ENCODE measurements around the gene PPP1R12C. TPM values are rescaled to one million over a fixed set of nuclear protein-coding genes. Genes with fewer than 3 reads are reported as not detected.

The PPP1R12C gene
- total RNA-seq, 1 experiment from 2014 or later = 136 TPM

DNA sequence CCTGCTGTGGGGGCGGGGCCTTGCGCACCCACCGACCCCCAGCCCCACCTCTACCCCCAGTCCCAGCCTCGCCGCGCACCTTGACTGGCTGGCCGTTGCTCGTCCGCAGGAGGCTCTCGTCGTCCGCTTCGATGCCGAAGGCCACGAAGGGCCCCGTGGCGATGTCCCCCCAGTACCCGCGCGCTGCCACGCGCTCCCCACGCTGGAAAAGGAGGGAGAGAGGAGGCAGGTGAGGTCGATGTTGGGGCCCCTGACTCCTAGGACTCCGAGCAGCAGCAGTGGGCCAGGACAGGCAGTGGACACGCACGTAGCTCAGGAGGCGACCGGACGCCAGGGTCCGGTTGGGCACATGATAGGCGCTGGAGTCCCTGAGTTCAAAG, 43.5 kb upstream of the PPP1R12C start:
- no peaks in the 10 kb centered on the region for H3K36me3 ChIP-seq (ENCODE audit: low read depth, low read length)
- BruUV-seq (replicated peaks) = no TSS peak
- no peaks in the 10 kb centered on the region for H3F3A ChIP-seq (ENCODE audit: low read length, unreplicated experiment)
- intact Hi-C loops (cut with micrococcal nuclease) = loop anchor here (1.0 to 10.0 kb wide), 3 partner anchors 15 to 86 kb away; partner anchors contain the start of gene EPS8L1
- no peak for TF ChIP-seq EZH2 (IDR thresholded peaks at IDR 0.05; ENCODE audit: low read length, unreplicated experiment)
- TF ChIP-seq, protein P1, sequence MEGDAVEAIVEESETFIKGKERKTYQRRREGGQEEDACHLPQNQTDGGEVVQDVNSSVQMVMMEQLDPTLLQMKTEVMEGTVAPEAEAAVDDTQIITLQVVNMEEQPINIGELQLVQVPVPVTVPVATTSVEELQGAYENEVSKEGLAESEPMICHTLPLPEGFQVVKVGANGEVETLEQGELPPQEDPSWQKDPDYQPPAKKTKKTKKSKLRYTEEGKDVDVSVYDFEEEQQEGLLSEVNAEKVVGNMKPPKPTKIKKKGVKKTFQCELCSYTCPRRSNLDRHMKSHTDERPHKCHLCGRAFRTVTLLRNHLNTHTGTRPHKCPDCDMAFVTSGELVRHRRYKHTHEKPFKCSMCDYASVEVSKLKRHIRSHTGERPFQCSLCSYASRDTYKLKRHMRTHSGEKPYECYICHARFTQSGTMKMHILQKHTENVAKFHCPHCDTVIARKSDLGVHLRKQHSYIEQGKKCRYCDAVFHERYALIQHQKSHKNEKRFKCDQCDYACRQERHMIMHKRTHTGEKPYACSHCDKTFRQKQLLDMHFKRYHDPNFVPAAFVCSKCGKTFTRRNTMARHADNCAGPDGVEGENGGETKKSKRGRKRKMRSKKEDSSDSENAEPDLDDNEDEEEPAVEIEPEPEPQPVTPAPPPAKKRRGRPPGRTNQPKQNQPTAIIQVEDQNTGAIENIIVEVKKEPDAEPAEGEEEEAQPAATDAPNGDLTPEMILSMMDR (conservative IDR thresholded peaks at IDR 0.05; ENCODE audit: low read depth, low read length) = no peak
- TF ChIP-seq EZH2phosphoT487 (IDR thresholded peaks at IDR 0.05; ENCODE audit: borderline replicate concordance, low read length) = no peak
- no peak overlapping the region for H3K4me2 ChIP-seq (ENCODE audit: low read length)
- no peak overlapping the region for H3K27ac ChIP-seq (ENCODE audit: low read length)
- no peaks in the 10 kb centered on the region for H3K27me3 ChIP-seq (ENCODE audit: low read length)
- no peaks in the 10 kb centered on the region for H3K9me3 ChIP-seq (ENCODE audit: low read length)
- no peaks in the 10 kb centered on the region for H3K9me2 ChIP-seq (replicated peaks; ENCODE audit: low read length)
- H3K4me1 ChIP-seq (ENCODE audit: insufficient read depth, low read length) = peaks cover 26% of the 10 kb centered on the region
- no peaks in the 10 kb centered on the region for H4K20me1 ChIP-seq (ENCODE audit: low read length)
- no peak for ATAC-seq
- H2AFZ ChIP-seq (ENCODE audit: low read length) = no peak overlapping the region
- H3K79me2 ChIP-seq (ENCODE audit: low read length) = no peaks in the 10 kb centered on the region
- no peak overlapping the region for H3K4me3 ChIP-seq (ENCODE audit: low read length)
- POLR2A ChIA-PET (ENCODE audit: unreplicated experiment) = no interaction called here
- no peak overlapping the region for H3K9ac ChIP-seq (ENCODE audit: low read length)
- CTCF ChIA-PET = interaction anchor here (0.8 to 2.6 kb wide), 3 partner anchors 12 to 20 kb away, joined by 4 to 25 read pairs (median 7); partner anchors contain the start of gene TNNT1
- DNase-seq = no peak

DNA sequence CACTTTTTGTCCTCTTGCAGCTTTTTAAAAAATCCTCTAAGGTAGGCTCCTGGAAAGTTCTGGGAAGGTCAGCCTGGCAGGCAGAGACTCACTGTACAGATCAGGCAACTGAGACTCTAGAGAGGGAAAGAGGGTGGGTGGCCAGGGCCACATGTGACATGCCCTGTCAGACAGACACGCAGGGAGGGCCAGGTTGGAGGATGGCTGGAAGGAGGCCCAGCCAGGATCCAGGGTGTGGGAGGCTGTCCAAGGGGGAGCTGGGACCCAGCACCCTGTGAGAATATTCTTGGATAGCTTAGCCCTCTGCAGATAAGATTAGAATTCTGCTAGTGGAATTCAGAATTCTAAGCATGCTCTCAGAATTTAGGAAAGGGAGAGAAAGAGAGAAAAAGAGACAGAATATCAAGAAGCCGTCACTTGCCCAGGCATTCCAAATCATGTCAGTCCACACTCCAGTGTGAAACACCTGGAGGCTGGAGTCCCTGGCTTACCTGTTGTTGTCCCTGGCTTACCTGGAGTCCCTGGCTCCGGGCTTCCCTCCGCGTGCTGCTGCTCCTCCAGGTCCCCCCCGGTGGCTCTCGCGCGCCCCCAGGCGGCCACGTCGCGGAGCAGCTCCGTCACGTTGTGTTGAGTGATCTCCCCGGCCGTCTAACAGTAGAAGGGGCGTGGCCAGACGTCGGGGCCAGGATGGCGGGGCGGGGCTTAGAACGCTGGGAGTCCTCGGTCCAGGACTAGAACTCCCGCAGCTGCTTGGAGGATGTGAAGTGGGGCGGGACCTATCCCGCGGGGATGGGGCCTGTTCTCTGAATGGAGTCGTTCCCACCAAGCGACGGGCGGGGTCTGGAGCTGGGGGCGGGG, 42.9 kb upstream of the PPP1R12C start:
- Histone ChIP-seq H3K9me2 (replicated peaks; ENCODE audit: low read length) (no peaks in the 10 kb centered on the region), H2AFZ (ENCODE audit: low read length) (peak overlapping the region; percentile 39; the same call in 1 of the 2 replicates), H3F3A (ENCODE audit: low read length, unreplicated experiment) (no peaks in the 10 kb centered on the region), H3K9ac (ENCODE audit: low read length) (peak overlapping the region; percentile 1; the same call in 1 of the 2 replicates), H3K27me3 (ENCODE audit: low read length) (no peaks in the 10 kb centered on the region), H3K27ac (ENCODE audit: low read length) (no peak overlapping the region), H3K4me1 (ENCODE audit: insufficient read depth, low read length) (peaks cover 21% of the 10 kb centered on the region), H3K9me3 (ENCODE audit: low read length) (no peaks in the 10 kb centered on the region), H3K79me2 (ENCODE audit: low read length) (no peaks in the 10 kb centered on the region), H4K20me1 (ENCODE audit: low read length) (no peaks in the 10 kb centered on the region), H3K36me3 (ENCODE audit: low read depth, low read length) (no peaks in the 10 kb centered on the region), H3K4me3 (ENCODE audit: low read length) (no peak overlapping the region), H3K4me2 (ENCODE audit: low read length) (peak overlapping the region; percentile 34)
- peak; percentile 99 for DNase-seq
- TF ChIP-seq EZH2 (IDR thresholded peaks at IDR 0.05; ENCODE audit: low read length, unreplicated experiment) = no peak
- no peak for TF ChIP-seq EZH2phosphoT487 (IDR thresholded peaks at IDR 0.05; ENCODE audit: borderline replicate concordance, low read length)
- TF ChIP-seq, protein P1 (conservative IDR thresholded peaks at IDR 0.05; ENCODE audit: low read depth, low read length) = peak; percentile 99
- peak; percentile 81 for ATAC-seq
- BruUV-seq (replicated peaks) = no TSS peak
- CTCF ChIA-PET = interaction anchor here (0.7 to 2.6 kb wide), 4 partner anchors 11 to 224 kb away, joined by 3 to 25 read pairs (median 6); partner anchors contain the start of genes TMEM238 and TNNT1
- POLR2A ChIA-PET (ENCODE audit: unreplicated experiment) = no interaction called here
- intact Hi-C loops (cut with micrococcal nuclease) = loop anchor here (1.0 to 10.0 kb wide), 3 partner anchors 14 to 86 kb away; partner anchors contain the start of gene EPS8L1
